ENCODE results near the gene FOXI1.

DNA sequence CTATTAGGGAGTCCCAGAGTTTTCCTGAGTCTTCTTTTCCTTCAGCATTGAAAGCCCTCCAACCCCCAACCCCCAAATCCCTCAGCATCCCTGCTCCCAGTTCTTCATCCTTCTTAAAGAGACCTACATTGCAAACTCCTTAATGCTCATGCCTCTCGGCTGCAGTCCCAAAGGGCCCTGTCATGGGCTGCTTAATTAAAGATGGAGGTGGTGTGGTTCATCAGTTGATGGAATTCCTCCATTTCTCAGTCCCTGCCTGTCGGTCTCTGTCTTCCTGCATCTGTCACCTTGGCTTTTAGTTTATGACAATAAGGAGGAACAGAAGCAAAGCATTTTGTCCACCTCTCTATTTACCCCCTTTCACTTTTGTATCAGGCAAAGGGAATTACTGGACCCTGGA lies 2.0 kb downstream of the FOXI1 start:
- no peak for TF ChIP-seq GATA2 (IDR thresholded peaks at IDR 0.05; ENCODE audit: low read depth, low read length)
- TF ChIP-seq GATA3 (IDR thresholded peaks at IDR 0.05; ENCODE audit: low read depth, low read length), result no peak
